Activated T-helper 2 cell treated with anti-CD3 and anti-CD28 coated beads, Interferon-gamma antibody, Interleukin-2, Interleukin-4, amounts not matched to agents 10 μg/mL and 5 μg/mL and 100 μg/mL, durations not matched to agents 14 hours and 24 hours and 36 hours (primary cell): ENCODE results near the gene GLYR1. TPM values are rescaled to one million over a fixed set of nuclear protein-coding genes. Genes with fewer than 3 reads are reported as not detected.

ENCODE experiments used
- DNase-seq: peaks from one replicate; pipeline ENCODE4 v3.0.0; 2021; ENCODE audit warnings: low spot score
- H3K27ac Mint-ChIP-seq: one replicate; pipeline ENCODE4 v1.8.0; 2021; ENCODE audit warnings: mixed read lengths
- H3K27me3 Mint-ChIP-seq: one replicate; pipeline ENCODE4 v1.8.0; 2021; ENCODE audit warnings: low read depth, mixed read lengths
- H3K36me3 Mint-ChIP-seq: one replicate; pipeline ENCODE4 v1.8.0; 2021; ENCODE audit warnings: low read depth, mixed read lengths
- H3K4me1 Mint-ChIP-seq: one replicate; pipeline ENCODE4 v1.8.0; 2021; ENCODE audit warnings: low read depth, mixed read lengths
- H3K4me3 Mint-ChIP-seq: one replicate; pipeline ENCODE4 v1.8.0; 2021; ENCODE audit warnings: low read depth, mild to moderate bottlenecking, moderate library complexity, mixed read lengths
- H3K9me3 Mint-ChIP-seq: one replicate; pipeline ENCODE4 v1.8.0; 2021; ENCODE audit warnings: mixed read lengths
- intact Hi-C: fragments of 100-400 bp; cut with micrococcal nuclease; formaldehyde crosslinking; loops from one replicate; pipeline ENCODE4 v1.15.1; 2023
- total RNA-seq: library from RNA; stranded (reverse); gene quantifications from 2 replicates; pipeline ENCODE4 v1.2.3, GENCODE V29; 2022

Gene GLYR1
- total RNA-seq, 1 donor from 2014 or later, result 104 TPM

- H3K27me3 Mint-ChIP-seq, result no peaks in the 10 kb centered on the region
- peaks cover 28% of the 10 kb centered on the region for H3K36me3 Mint-ChIP-seq
These were observed 43.0 kb downstream of the GLYR1 start for GRCh38 chr16:4803898-4804762.

GRCh38 chr16:4803401-4803844 lies 43.7 kb downstream of the GLYR1 start:
- no peaks in the 10 kb centered on the region for H3K27me3 Mint-ChIP-seq
- peaks cover 5% of the 10 kb centered on the region for H3K4me1 Mint-ChIP-seq
- no peak for DNase-seq
- H3K36me3 Mint-ChIP-seq, result peaks cover 24% of the 10 kb centered on the region
- no peak overlapping the region for H3K27ac Mint-ChIP-seq
- H3K9me3 Mint-ChIP-seq, result no peaks in the 10 kb centered on the region
- intact Hi-C loops, result loop anchor here (2.0 kb wide), 2 partner anchors 43 to 69 kb away; partner anchors contain the start of genes ANKS3, DNAAF8, GLYR1 and UBN1
- H3K4me3 Mint-ChIP-seq, result peak overlapping the region; percentile 81

More at GRCh38 chr16:4803898-4804762, 43.0 kb downstream of the GLYR1 start:
- DNase-seq, result no peak
- Mint-ChIP-seq H3K27ac (no peak overlapping the region), H3K9me3 (no peaks in the 10 kb centered on the region), H3K4me3 (peak overlapping the region; percentile 63), H3K4me1 (peaks cover 5% of the 10 kb centered on the region)
- intact Hi-C loops, result loop anchor here (2.0 kb wide), 2 partner anchors 43 to 69 kb away; partner anchors contain the start of genes ANKS3, DNAAF8, GLYR1 and UBN1

GRCh38 chr16:4802659-4803287 lies 44.3 kb downstream of the GLYR1 start:
- Mint-ChIP-seq H3K36me3 (peaks cover 23% of the 10 kb centered on the region), H3K27me3 (no peaks in the 10 kb centered on the region), H3K9me3 (no peaks in the 10 kb centered on the region), H3K4me1 (peaks cover 5% of the 10 kb centered on the region), H3K27ac (peak overlapping the region; percentile 38), H3K4me3 (peak overlapping the region; percentile 81)
- intact Hi-C loops, result loop anchor here (1.0 to 2.0 kb wide), 3 partner anchors 35 to 68 kb away; partner anchors contain the start of genes ANKS3, DNAAF8, GLYR1 and UBN1
- peak; percentile 88 for DNase-seq

- Mint-ChIP-seq H3K27ac (peak within 1 kb of the TSS; percentile 38), H3K4me3 (peak within 1 kb of the TSS; percentile 81), H3K36me3 (peaks cover 16% of the 10 kb centered on the region), H3K27me3 (no peaks in the 10 kb centered on the region), H3K9me3 (no peaks in the 10 kb centered on the region), H3K4me1 (peaks cover 5% of the 10 kb centered on the region)
- peak; percentile 82 for DNase-seq
- intact Hi-C loops, result loop anchor here (1.0 to 2.0 kb wide), 3 partner anchors 35 to 67 kb away; partner anchors contain the start of genes ANKS3, DNAAF8, GLYR1 and UBN1
These were observed 45.0 kb downstream of the GLYR1 start, which contains the start of gene ROGDI for GRCh38 chr16:4801962-4802658. Gene ROGDI (minus strand): TSS chr16:4802633. CDS start chr16:4802571, 62 bp downstream.

- H3K36me3 Mint-ChIP-seq, result peaks cover 16% of the 10 kb centered on the region
- intact Hi-C loops, result no loop called here
- DNase-seq, result no peak
- H3K4me1 Mint-ChIP-seq, result peaks cover 5% of the 10 kb centered on the region
- peak overlapping the region; percentile 81 for H3K4me3 Mint-ChIP-seq
- H3K9me3 Mint-ChIP-seq, result no peaks in the 10 kb centered on the region
- no peak overlapping the region for H3K27ac Mint-ChIP-seq
- no peaks in the 10 kb centered on the region for H3K27me3 Mint-ChIP-seq
These were observed 45.8 kb downstream of the GLYR1 start for GRCh38 chr16:4801051-4801961.

- Mint-ChIP-seq H3K27ac (no peak overlapping the region), H3K9me3 (no peaks in the 10 kb centered on the region), H3K36me3 (peaks cover 16% of the 10 kb centered on the region), H3K27me3 (no peaks in the 10 kb centered on the region), H3K4me3 (peak overlapping the region; percentile 48), H3K4me1 (peaks cover 5% of the 10 kb centered on the region)
- intact Hi-C loops, result no loop called here
- no peak for DNase-seq
These were observed 46.6 kb downstream of the GLYR1 start for GRCh38 chr16:4800290-4801041.

- Mint-ChIP-seq H3K4me1 (peaks cover 5% of the 10 kb centered on the region), H3K27ac (no peak overlapping the region), H3K9me3 (no peaks in the 10 kb centered on the region), H3K27me3 (no peaks in the 10 kb centered on the region), H3K4me3 (no peak overlapping the region), H3K36me3 (peaks cover 6% of the 10 kb centered on the region)
- intact Hi-C loops, result no loop called here
- no peak for DNase-seq
These were observed 47.8 kb downstream of the GLYR1 start for GRCh38 chr16:4799171-4799855.

- Mint-ChIP-seq H3K4me1 (peaks cover 4% of the 10 kb centered on the region), H3K27ac (no peak overlapping the region), H3K27me3 (no peaks in the 10 kb centered on the region), H3K36me3 (no peaks in the 10 kb centered on the region), H3K9me3 (no peaks in the 10 kb centered on the region), H3K4me3 (no peak overlapping the region)
- intact Hi-C loops, result no loop called here
- no peak for DNase-seq
These were observed 48.6 kb downstream of the GLYR1 start for GRCh38 chr16:4798456-4798855.

GRCh38 chr16:4797805-4798252 lies 49.3 kb downstream of the GLYR1 start:
- DNase-seq, result no peak
- Mint-ChIP-seq H3K27ac (no peak overlapping the region), H3K9me3 (no peaks in the 10 kb centered on the region), H3K27me3 (no peaks in the 10 kb centered on the region), H3K4me3 (no peak overlapping the region), H3K36me3 (no peaks in the 10 kb centered on the region), H3K4me1 (no peaks in the 10 kb centered on the region)
- intact Hi-C loops, result no loop called here

GRCh38 chr16:4796982-4797804 lies 49.9 kb downstream of the GLYR1 start:
- Mint-ChIP-seq H3K36me3 (no peaks in the 10 kb centered on the region), H3K4me3 (no peak overlapping the region), H3K9me3 (no peaks in the 10 kb centered on the region), H3K27me3 (no peaks in the 10 kb centered on the region), H3K4me1 (no peaks in the 10 kb centered on the region), H3K27ac (no peak overlapping the region)
- no peak for DNase-seq
- intact Hi-C loops, result no loop called here
